HepG2 (cell line): ENCODE results near the gene MAP2K7. TPM values are rescaled to one million over a fixed set of nuclear protein-coding genes. Genes with fewer than 3 reads are reported as not detected.

Experiments used
- AFF4 ChIP-seq: sonication (generic); formaldehyde crosslinking; IDR thresholded peaks from 2 replicates; pipeline ENCODE4 v1.4.0; 2020; ENCODE audit warnings: missing genetic modification reagents
- JUND ChIP-seq: sonication (generic); formaldehyde crosslinking; IDR thresholded peaks from 2 replicates; pipeline ENCODE4 v1.8.0; 2022; ENCODE audit warnings: mild to moderate bottlenecking, missing genetic modification reagents
- PHF21A ChIP-seq: sonication (generic); formaldehyde crosslinking; IDR thresholded peaks from 2 replicates; pipeline ENCODE4 v1.5.0; 2020; ENCODE audit warnings: mild to moderate bottlenecking, missing genetic modification reagents
- POLR2AphosphoS2 ChIP-seq: IDR thresholded peaks from 2 replicates; pipeline ENCODE4 v1.6.1; 2011; ENCODE audit warnings: low read depth, low read length, improper control_type of control experiment
- RBM22 ChIP-seq: fragments of 200-400 bp; formaldehyde crosslinking; optimal IDR thresholded peaks from 2 replicates; pipeline ENCODE3; 2017; ENCODE audit warnings: mild to moderate bottlenecking, low read length, moderate library complexity
- SPEN ChIP-seq: sonication (generic); formaldehyde crosslinking; IDR thresholded peaks from 2 replicates; pipeline ENCODE4 v1.5.1; 2020; ENCODE audit warnings: low read depth, mild to moderate bottlenecking, missing genetic modification reagents
- SSRP1 ChIP-seq: IDR thresholded peaks from 2 replicates; pipeline ENCODE4 v1.6.1; 2016; ENCODE audit warnings: control low read depth
- U2AF1 ChIP-seq: fragments of 200-400 bp; formaldehyde crosslinking; optimal IDR thresholded peaks from 2 replicates; pipeline ENCODE3; 2017; ENCODE audit warnings: mild to moderate bottlenecking, low read depth, low read length
- ZBTB4 ChIP-seq: sonication (generic); formaldehyde crosslinking; IDR thresholded peaks from 2 replicates; pipeline ENCODE4 v1.4.0; 2020; ENCODE audit warnings: missing genetic modification reagents, mild to moderate bottlenecking, borderline replicate concordance
- ZNF441 ChIP-seq: sonication (generic); formaldehyde crosslinking; IDR thresholded peaks from 2 replicates; pipeline ENCODE4 v1.7.0; 2021; ENCODE audit warnings: missing genetic modification reagents, borderline replicate concordance
- ZNF564 ChIP-seq: sonication (generic); formaldehyde crosslinking; IDR thresholded peaks from 2 replicates; pipeline ENCODE4 v1.8.1; 2023; ENCODE audit warnings: mild to moderate bottlenecking, missing genetic modification reagents
- ZNF678 ChIP-seq: sonication (generic); formaldehyde crosslinking; IDR thresholded peaks from 2 replicates; pipeline ENCODE4 v1.4.0; 2020; ENCODE audit warnings: mild to moderate bottlenecking, missing genetic modification reagents
- polyA plus RNA-seq, 8 experiments: library from polyadenylated mRNA; depleted of rRNA in 3 of 8; stranded (reverse) in 7 of 8; unstranded in 1 of 8; fragments of >200 nt; fragmentation: Illumina TruSeq in 4 of 8; extraction: Trizol in 4 of 8; gene quantifications; 2 replicates each; pipeline versions ENCODE4 v1.2.1 to v1.2.3, GENCODE V29; 2011 to 2016; ENCODE audit warnings: low read depth in 4 of 8, missing spikeins in 1 of 8, mixed read lengths in 1 of 8; ENCODE audit not compliant: insufficient read depth in 1 of 8
- total RNA-seq, 5 experiments: library from RNA; depleted of rRNA; stranded (reverse); fragments of >200 nt; fragmentation: Illumina TruSeq; extraction: Trizol; gene quantifications; 2 replicates each; pipeline ENCODE4 v1.2.3, GENCODE V29; 2016; ENCODE audit warnings: low read depth in 1 of 5
- TF ChIP-seq, protein P1 (sequence below): sonication (generic); formaldehyde crosslinking; IDR thresholded peaks from 2 replicates; pipeline ENCODE4 v1.5.1; 2020; ENCODE audit warnings: mild to moderate bottlenecking, missing genetic modification reagents, borderline replicate concordance

The MAP2K7 gene
- total and polyA plus RNA-seq, 2 of the 13 experiments (the other 11 are each of a cell fraction or from before 2014, with no cell fraction given): 9.0 to 10.8 TPM

- TF ChIP-seq AFF4 (CRISPR knock-in tag) (no peak), SSRP1 (CRISPR knock-in tag) (0 out of 2 replicates have a peak, but pooled peaks have one; percentile 39), ZNF564 (CRISPR knock-in tag) (no peak; the same call in 1 of the 2 replicates), ZNF678 (CRISPR knock-in tag) (no peak), ZNF441 (CRISPR knock-in tag) (peak; percentile 43), PHF21A (CRISPR knock-in tag) (no peak; the same call in 1 of the 2 replicates), JUND (CRISPR knock-in tag) (peak; percentile 54; the same call in 1 of the 2 replicates), POLR2AphosphoS2 (no peak), ZBTB4 (CRISPR knock-in tag) (peak; percentile 74; the same call in 1 of the 2 replicates), RBM22 (no peak), SPEN (CRISPR knock-in tag) (peak; percentile 91), U2AF1 (no peak)
- TF ChIP-seq, protein P1, sequence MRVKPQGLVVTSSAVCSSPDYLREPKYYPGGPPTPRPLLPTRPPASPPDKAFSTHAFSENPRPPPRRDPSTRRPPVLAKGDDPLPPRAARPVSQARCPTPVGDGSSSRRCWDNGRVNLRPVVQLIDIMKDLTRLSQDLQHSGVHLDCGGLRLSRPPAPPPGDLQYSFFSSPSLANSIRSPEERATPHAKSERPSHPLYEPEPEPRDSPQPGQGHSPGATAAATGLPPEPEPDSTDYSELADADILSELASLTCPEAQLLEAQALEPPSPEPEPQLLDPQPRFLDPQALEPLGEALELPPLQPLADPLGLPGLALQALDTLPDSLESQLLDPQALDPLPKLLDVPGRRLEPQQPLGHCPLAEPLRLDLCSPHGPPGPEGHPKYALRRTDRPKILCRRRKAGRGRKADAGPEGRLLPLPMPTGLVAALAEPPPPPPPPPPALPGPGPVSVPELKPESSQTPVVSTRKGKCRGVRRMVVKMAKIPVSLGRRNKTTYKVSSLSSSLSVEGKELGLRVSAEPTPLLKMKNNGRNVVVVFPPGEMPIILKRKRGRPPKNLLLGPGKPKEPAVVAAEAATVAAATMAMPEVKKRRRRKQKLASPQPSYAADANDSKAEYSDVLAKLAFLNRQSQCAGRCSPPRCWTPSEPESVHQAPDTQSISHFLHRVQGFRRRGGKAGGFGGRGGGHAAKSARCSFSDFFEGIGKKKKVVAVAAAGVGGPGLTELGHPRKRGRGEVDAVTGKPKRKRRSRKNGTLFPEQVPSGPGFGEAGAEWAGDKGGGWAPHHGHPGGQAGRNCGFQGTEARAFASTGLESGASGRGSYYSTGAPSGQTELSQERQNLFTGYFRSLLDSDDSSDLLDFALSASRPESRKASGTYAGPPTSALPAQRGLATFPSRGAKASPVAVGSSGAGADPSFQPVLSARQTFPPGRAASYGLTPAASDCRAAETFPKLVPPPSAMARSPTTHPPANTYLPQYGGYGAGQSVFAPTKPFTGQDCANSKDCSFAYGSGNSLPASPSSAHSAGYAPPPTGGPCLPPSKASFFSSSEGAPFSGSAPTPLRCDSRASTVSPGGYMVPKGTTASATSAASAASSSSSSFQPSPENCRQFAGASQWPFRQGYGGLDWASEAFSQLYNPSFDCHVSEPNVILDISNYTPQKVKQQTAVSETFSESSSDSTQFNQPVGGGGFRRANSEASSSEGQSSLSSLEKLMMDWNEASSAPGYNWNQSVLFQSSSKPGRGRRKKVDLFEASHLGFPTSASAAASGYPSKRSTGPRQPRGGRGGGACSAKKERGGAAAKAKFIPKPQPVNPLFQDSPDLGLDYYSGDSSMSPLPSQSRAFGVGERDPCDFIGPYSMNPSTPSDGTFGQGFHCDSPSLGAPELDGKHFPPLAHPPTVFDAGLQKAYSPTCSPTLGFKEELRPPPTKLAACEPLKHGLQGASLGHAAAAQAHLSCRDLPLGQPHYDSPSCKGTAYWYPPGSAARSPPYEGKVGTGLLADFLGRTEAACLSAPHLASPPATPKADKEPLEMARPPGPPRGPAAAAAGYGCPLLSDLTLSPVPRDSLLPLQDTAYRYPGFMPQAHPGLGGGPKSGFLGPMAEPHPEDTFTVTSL (CRISPR knock-in tag): no peak
Measured at GRCh38 chr19:7903244-7904073, at the start of gene MAP2K7 (continued).
